GM21529 (cell line): ENCODE data around the gene SMARCD2.
"Not testable (repeated sequence)": the region's sequence is repeated elsewhere in the genome, so short reads cannot be mapped to it uniquely, and the experiment has no call there.

Source experiments
- ATAC-seq: cut with Tn5 transposase; IDR thresholded peaks from one replicate; pipeline ENCODE4 v1.9.1; 2021; ENCODE audit not compliant: unreplicated experiment

Gene SMARCD2

DNA sequence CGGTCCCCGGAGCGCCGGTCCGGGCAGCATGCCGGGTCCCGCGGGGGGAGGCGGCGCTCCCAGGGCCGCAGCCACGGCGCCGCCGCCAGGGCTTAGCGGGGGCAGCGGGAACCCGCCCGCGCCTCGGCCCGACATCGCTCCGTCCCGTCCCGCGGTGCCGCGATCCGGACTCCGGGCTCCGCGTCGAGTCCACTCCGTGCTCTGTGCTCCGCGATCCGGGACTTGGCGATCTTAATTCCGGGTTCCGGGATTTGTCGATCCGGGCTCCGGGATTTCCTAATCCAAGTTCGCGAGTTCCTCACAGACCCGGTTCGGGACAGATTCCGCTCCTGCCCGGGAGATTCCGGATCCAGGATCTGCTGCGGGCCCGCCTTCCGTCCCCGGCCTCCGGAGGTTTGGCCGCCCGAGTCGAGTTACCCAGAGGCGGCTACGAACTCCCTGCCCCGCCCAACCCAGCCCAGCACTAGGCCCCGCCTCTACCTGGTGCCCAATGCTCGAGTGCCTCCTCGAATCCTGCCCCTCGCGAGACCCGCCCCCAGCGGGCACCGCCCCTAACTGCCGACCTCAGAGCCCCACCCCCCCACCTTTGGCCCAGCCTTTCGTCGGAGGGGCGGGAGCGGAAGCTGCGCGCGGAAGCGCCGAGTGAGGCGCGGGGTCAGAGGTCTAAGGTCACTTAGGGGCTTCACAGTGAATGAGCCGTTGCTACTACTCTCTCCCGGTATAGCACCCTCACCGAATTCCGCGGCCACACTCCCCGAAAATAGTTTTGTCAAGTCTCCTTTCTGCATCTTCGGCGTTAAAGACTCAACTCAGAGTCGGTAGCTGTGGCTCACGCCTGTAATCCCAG lies at the start of gene SMARCD2:
TSS of gene SMARCD2 (minus strand) at position 146 of the 847 bp plus-strand sequence. CDS start at position 135, 11 bp downstream.
- peak; percentile 82 for ATAC-seq

DNA sequence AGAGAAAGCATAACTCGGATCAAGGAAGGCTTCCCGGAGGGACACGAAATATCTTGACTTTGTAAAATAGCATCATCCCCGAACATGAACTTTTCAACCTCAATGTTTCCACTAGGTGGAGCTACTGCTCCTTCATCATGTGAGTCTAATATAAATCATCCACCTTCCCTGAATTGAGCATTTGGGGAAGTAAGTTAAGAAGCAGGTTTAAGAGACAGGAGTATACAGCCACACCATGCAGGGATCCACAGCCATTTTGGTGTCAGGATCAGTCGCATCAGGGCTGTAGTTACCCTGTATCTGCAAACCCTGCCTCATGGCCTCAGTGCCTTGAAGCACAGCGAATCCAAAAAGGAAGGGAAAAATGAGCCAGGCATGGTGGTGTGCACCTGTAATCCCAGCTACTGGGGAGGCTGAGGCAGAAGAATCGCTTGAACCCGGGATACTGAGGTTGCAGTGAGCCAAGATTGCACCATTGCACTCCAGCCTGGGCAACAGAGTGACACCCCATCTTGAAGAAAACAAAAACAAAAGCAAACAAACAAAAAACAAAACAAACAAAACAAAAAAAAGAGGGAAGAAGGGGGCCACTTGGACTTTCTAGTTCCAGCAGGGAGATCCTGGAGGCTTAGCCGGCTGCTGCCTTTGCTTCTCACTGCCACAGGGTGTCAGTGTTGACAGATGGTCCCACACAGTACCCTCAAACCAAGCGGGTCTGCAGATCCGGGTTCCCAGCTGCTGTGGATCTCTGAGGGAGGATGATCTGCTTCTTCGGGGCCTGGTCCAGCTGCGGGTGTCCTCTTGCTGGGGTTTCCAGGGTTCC lies 46.8 kb upstream of the SMARCD2 start:
- ATAC-seq, result not testable (repeated sequence)

DNA sequence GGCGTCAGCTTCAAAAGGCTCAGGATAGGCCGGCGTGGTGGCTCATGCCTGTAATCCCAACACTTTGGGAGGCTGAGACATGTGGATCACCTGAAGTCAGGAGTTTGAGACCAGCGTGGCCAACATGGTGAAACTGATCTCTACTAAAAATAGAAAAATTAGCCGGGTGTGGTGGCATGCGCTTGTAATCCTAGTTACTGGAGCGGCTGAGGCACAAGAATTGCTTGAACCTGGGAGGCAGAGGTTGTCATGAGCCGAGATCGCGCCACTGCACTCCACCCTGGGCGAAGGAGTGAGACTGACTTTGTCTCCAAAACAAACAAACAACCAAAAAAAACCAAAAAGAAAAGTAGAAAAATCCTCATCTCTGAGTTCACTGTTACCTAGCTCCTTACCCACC lies 42.6 kb upstream of the SMARCD2 start:
- not testable (repeated sequence) for ATAC-seq

DNA sequence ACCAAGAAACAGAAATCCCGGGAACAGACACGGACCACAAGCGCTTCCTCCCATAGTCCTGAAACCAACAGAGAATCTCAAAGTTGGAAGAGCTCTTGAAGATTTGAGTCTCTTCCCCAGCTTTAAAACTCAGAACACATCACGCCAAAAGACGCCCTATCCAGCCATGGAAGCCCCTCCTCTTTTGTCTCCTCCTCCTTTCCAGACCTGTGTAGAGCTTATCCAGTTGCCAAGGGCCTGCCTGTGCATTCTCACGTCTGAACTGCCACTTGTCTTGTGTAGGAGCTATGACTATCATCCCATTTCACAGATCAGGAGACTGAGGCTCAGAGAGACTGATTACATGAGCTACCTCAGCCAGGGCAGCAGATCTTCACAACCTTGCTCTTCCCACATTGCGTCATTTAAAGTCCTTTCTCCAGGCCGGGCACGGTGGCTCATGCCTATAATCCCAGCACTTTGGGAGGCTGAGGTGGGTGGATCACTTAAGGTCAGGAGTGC lies 40.2 kb upstream of the SMARCD2 start:
- not testable (repeated sequence) for ATAC-seq

DNA sequence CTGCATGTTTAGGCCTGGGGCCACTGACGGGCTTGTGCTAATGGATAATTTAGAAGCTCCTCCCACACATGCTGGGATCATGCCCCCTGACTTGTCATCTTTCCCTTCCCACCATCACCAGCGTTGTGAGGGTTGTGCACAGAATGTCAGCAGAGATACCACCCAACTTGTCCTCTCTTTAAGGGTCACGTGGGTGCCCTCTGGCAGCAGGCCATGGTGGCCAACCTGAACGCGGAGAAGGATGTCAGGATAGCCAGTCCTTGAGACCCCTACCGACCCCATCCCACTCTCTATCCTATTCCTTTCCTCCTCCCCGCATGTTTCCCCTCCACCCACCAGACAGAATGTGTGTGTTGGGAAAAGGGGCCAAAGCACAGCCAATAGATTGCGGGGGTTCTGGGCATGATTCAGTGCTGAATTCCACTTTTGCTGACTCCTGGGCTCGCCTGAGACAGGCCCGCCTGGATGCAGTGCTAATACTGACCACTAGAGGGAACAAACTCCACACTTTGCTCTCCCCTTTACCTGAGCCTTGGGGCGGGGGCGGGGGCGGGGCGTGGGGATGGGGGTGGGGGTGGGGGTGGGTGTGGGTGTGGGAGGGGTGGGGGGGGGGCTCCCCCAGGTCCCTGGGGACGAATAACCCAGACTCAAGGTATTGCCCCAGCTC lies 39.6 kb upstream of the SMARCD2 start, which contains the start of gene GH2:
TSS of gene GH2 (minus strand) at position 10 of the 667 bp plus-strand sequence. CDS start 143 bp downstream, outside the sequence.
- ATAC-seq, result no peak

DNA sequence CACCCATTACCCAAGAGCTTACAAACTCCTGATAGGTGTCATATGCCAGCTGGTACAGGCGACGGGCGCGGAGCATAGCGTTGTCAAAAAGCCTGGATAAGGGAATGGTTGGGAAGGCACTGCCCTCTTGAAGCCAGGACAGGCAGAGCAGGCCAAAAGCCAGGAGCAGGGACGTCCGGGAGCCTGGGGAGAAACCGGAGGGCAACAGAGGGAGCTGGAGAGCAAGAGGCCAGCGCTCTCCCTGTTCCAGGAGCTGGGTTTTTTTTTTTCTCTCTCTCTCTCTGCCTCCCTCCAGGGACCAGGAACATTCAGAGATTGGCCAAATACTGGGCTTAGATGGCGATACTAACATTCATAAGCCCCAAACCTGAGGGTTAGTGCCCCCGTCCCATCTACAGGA lies 38.9 kb upstream of the SMARCD2 start:
- ATAC-seq, result not testable (repeated sequence)

DNA sequence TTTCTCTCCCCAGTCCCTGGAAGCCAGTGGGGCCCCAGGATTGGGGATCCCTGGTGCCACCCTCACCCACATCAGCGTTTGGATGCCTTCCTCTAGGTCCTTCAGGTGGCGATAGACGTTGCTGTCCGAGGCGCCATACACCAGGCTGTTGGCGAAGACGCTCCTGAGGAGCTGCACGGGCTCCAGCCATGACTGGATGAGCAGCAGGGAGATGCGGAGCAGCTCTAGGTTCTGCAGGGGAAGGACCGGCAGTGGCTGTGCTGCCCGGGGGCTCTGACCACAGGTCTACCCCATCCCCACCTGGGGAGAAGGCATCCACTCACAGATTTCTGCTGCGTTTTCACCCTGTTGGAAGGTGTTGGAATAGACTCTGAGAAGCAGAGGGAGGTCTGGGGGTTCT lies 38.2 kb upstream of the SMARCD2 start:
- ATAC-seq, result no peak

DNA sequence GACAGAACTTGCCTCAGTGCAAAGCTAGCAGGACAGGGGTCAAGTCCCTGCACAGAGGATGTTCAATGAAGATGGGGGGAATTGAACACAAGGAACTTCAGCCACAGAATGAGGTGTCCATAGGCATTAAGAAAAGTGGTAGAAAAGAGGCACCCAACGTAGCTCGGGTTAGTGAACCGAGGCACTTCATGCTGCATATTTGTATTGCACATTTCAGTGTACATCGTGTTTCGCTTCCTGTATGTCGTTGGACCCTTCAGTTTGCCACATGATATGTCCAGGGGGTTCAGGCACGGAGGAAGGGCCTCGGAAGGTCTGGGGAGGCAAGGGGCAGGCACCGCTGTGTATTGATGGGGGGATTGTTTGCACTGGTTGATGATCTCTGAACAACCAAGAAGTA lies 35.9 kb upstream of the SMARCD2 start:
- ATAC-seq, result not testable (repeated sequence)

DNA sequence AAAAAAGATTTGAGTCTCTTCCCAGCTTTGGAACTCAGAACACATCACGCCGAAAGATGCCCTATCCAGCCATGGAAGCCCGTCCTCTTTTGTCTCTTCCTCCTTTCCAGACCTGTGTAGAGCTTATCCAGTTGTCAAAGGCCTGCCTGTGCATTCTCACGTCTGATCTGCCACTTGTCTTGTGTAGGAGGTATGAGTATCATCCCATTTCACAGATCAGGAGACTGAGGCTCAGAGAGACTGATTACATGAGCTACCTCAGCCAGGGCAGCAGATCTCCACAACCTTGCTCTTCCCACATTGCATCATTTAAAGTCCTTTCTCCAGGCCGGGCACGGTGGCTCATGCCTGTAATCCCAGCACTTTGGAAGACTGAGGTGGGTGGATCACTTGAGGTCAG lies 32.2 kb upstream of the SMARCD2 start:
- ATAC-seq, result not testable (repeated sequence)

DNA sequence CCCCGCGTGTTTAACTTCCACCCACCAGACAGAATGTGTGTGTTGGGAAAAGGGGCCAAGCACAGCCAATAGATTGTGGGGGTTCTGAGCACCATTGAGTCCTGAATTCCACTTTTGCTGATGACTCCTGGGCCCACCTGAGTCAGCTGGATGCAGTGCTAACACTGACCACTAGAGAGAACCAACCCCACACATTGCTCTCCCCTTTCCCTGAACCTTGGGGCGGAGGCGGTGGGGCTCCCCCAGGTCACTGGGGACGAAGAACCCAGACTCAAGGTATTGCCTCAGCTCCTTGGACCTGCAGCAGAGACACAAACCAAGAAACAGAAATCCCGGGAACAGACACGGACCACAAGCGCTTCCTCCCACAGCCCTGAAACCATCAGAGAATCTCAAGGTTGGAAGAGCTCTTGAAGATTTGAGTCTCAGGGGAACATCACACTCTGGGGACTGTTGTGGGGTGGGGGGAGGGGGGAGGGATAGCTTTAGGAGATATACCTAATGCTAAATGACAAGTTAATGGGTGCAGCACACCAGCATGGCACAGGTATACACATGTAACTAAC lies 31.7 kb upstream of the SMARCD2 start:
- ATAC-seq, result not testable (repeated sequence)

DNA sequence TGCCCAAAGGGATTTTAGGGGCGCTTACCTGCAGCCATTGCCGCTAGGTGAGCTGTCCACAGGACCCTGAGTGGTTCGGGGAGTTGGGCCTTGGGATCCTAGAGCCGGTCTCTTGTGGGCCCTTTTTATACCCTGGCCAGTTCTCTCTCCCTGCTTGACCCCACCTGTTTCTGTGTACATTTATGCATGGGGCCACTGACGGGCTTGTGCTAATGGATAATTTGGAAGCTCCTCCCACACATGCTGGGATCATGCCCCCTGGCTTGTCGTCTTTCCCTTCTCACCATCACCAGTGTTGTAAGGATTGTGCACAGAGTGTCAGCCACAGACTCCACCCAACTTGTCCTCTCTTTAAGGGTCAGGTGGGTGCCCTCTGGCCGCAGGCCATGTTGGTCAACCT lies 31.1 kb upstream of the SMARCD2 start, which contains the start of gene CSH2:
TSS of gene CSH2 (minus strand) at position 101 of the 400 bp plus-strand sequence. CDS start at position 38, 63 bp downstream.
- not testable (repeated sequence) for ATAC-seq

DNA sequence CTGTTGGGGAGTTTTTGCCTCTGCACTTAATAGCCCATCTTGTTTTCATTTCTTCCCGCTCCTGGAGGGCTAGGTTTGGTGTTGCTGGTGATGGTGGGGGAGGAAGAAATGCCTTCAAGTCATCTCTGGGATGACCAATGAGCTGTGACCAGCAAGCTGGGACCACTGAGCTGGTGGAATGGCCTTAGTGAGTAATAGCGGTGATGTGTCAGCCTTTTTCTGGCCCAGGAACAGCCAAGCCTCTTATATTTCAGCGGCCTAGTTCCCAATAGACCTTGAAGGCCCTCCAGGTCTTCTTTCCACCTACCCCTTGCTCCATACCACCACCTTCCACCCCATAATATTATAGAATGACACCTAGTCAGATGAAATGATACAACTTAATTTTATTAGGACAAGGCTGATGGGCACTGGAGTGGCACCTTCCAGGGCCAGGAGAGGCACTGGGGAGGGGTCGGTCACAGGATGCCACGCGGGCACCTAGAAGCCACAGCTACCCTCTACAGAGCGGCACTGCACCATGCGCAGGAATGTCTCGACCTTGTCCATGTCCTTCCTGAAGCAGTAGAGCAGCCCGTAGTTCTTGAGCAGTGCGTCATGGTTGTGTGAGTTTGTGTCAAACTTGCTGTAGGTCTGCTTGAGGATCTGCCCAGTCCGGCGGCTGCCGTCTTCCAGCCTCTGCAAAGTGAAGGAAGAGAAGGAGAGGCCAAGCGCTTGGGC lies 29.3 kb upstream of the SMARCD2 start:
- not testable (repeated sequence) for ATAC-seq

DNA sequence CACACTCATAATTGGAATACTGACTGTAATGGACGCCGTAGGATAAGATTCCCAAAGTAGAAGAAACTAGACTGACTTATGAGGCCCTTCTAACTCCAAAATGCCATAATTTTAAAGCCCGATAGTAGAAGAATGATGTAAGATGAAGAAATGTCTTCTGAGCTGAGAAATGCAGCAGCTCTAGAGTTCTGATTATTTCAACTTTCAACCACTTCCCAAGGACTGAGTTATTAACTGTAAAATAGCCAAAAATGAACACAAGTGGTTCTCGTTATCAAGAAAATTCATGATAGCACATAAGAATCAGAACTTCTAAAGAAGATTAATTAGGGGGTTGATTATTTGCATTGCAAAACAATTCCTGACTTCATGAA lies 27.8 kb upstream of the SMARCD2 start:
- not testable (repeated sequence) for ATAC-seq

DNA sequence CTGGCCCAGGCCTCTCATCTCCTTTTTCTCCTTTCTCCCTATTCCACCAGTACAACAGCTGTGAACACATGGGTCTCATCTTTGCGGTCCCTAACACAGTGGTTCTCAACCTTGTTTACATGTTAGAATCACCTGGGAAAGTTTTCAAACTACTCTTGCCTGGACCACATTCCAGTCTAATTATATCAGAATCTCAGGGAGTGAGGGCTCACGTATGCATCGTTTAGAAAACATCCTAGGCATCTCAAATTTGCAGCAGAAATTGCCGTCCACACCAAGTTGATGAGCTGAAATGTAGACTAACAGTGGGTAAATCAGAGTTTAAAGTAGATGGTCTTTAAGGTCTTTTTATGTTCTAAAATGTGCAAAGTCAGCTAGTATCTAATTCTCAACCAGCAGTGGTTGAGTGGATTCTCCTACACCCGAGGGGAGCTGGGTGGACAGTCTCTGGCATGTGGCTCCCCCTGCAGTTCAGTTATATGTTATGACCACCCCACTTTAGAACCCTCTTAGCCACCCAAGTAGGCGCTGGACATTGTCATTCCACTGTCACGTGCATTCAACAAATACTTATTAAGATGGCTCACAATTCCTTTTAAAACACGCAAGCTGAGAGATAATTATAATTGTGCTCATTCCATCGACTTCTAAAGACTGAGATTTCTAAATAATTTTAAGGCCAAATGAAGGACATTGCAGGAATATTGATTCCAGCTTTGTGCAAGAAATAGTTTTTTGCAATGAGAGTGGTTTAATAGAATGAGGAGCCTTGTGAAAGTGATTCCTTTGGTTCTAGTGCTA lies 27.2 kb upstream of the SMARCD2 start:
- ATAC-seq, result not testable (repeated sequence)

DNA sequence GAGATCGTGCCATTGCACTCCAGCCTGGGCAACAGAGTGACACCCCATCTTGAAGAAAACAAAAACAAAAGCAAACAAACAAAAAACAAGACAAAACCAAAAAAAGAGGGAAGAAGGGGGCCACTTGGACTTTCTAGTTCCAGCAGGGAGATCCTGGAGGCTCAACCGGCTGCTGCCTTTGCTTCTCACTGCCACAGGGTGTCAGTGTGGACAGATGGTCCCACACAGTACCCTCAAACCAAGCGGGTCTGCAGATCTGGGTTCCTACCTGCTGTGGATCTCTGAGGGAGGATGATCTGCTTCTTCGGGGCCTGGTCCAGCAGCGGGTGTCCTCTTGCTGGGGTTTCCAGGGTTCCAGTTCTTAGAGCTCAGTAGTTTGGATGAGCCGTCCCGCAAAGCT lies 24.1 kb upstream of the SMARCD2 start:
- ATAC-seq, result not testable (repeated sequence)

DNA sequence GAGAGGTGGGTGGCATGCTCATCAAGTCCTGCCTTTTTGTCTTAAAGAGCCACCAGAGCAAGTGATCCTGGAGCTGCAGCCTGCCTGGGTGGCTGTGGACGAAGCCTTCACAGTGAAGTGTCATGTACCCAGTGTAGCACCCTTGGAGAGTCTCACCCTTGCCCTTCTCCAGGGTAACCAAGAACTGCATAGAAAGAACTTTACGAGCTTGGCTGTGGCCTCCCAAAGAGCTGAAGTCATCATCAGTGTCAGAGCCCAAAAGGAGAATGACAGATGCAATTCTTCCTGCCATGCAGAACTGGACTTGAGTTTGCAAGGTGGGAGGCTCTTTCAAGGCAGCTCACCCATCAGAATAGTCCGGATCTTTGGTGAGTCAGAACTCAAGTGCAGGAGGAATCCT lies 16.8 kb upstream of the SMARCD2 start:
- no peak for ATAC-seq

DNA sequence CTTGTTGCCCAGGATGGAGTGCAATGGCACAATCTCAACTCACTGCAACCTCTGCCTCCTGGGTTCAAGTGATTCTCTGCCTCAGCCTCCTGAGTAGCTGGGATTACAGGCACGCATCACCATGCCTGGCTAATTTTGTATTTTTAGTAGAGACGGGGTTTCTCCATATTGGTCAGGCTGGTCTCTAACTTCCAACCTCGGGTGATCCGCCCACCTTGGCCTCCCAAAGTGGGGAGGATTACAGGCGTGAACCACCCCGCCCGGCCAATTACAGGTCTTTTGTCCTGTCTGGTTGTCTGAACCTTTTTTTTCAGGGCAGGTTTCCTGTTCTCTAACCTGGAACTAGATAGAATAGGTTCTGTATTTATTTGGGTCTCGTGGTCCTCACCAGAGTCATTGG lies 13.9 kb upstream of the SMARCD2 start:
- ATAC-seq, result not testable (repeated sequence)

DNA sequence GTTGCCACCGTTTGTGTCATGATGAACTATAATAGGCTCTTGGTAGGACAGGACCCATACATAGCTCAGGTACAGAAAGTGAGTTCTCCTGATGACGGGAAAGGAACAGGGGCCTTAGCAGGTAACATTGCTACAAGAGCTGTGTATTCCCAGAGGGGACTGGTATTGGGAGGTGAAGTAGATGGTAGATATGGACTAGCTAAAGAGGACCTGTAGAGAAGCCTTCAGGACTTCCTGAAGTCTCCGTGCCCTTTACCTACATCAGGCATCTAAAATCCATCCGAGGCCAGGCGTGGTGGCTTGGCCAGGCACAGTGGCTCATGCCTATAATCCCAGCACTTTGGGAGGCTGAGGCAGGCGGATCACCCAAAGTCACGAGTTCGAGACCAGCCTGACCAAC lies 12.7 kb upstream of the SMARCD2 start:
- no peak for ATAC-seq

DNA sequence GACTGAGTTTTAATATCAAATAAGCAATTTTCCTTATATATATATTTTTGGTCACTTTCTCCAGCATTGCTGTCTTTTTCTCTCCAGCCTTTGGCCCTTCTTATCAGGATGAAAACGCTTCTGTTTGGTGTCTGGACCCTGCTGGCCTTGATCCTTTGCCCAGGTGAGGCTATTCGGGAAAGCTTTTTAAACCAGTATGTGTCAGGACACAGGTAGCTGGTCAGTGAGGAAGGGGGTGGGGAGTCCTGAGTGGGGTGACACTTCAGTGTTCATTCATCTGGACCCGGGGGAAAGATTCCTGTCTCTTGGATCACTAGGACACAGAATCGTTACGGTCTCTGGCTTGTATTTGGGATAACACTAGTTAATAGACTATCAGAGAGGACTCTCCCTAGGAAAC lies 12.2 kb upstream of the SMARCD2 start:
- ATAC-seq, result no peak
